HFFc6 (cell line): ENCODE results near the gene ADAM33. TPM values are rescaled to one million over a fixed set of nuclear protein-coding genes. Genes with fewer than 3 reads are reported as not detected.

Source experiments
- DNase-seq: peaks from one replicate; pipeline ENCODE4 v3.0.0-alpha.2; 2018
- H3K27ac Mint-ChIP-seq: 2 replicates; pipeline ENCODE4 v1.8.0; 2020; ENCODE audit warnings: mild to moderate bottlenecking, mixed read lengths
- H3K27me3 Mint-ChIP-seq: 2 replicates; pipeline ENCODE4 v1.8.0; 2021; ENCODE audit warnings: mild to moderate bottlenecking, moderate library complexity, mixed read lengths; ENCODE audit not compliant: insufficient read depth
- H3K36me3 Mint-ChIP-seq: 2 replicates; pipeline ENCODE4 v1.8.0; 2021; ENCODE audit warnings: low read depth, mixed read lengths
- H3K4me1 Mint-ChIP-seq: 2 replicates; pipeline ENCODE4 v1.8.0; 2020; ENCODE audit warnings: low read depth, mixed read lengths
- H3K4me3 Mint-ChIP-seq: 2 replicates; pipeline ENCODE4 v1.8.0; 2020; ENCODE audit warnings: mild to moderate bottlenecking, moderate library complexity, mixed read lengths
- H3K9me3 Mint-ChIP-seq: 2 replicates; pipeline ENCODE4 v1.8.0; 2020; ENCODE audit warnings: mild to moderate bottlenecking, mixed read lengths
- total RNA-seq, 6 experiments: library from RNA; stranded (reverse); fragmentation: NEBNext Ultra II Directional; extraction: Animal tissue kit (Norgen Biotek cat#: 25700); gene quantifications; 2 replicates in 1 of 6; 3 replicates in 5 of 6; pipeline ENCODE4 v1.2.3, GENCODE V29; 2021
- TF ChIP-seq, protein P1 (sequence below): fragments of 200-600 bp; sonication (generic); IDR thresholded peaks from 2 replicates; pipeline ENCODE4 v1.5.0; 2021; ENCODE audit warnings: antibody characterized with exemption, mild to moderate bottlenecking

Gene ADAM33
- total RNA-seq, 6 experiments from 2014 or later = 81.5 to 96.1 (median 87.6) TPM

DNA sequence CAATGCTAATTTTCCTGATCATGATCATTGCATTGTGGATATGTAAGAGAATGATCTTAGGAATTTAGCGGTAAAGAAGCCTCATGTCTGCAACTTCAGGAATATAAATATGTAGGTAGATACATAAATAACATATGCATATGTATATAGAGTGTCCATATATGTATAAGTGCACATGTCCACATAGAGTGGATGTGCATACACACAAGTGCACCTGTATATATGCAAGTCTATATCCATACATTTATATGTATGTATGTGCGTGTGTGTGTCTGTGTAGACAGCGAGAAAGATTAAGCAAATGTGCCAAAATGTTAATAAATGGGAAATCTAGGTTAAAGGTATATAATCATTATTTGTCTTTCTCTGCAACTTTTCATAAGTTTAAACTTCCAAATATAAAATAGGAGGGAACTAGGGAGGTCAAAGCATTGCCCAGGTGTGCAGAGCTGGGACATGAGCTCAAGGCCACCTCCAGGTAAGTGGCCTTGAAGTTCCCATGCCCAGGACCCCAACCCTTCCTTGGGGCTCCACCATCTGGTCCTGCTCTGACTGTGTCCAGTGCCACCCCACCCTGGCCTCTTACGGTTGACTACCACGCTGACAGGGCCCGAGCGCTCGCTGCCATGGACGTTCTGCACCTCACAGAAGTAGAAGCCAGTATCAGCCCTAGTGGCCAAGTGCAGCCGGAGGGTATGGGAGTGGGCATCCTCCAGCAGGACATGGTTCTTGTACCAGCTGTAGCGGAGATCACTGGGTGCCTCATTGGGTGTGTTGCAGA is 21.0 kb upstream of the ADAM33 start:
- Mint-ChIP-seq H3K27me3 (peaks cover 16% of the 10 kb centered on the region), H3K9me3 (no peaks in the 10 kb centered on the region), H3K4me1 (peaks cover 7% of the 10 kb centered on the region; the same call in 1 of the 2 replicates), H3K4me3 (no peak overlapping the region), H3K27ac (no peak overlapping the region), H3K36me3 (no peaks in the 10 kb centered on the region)
- TF ChIP-seq, protein P1, sequence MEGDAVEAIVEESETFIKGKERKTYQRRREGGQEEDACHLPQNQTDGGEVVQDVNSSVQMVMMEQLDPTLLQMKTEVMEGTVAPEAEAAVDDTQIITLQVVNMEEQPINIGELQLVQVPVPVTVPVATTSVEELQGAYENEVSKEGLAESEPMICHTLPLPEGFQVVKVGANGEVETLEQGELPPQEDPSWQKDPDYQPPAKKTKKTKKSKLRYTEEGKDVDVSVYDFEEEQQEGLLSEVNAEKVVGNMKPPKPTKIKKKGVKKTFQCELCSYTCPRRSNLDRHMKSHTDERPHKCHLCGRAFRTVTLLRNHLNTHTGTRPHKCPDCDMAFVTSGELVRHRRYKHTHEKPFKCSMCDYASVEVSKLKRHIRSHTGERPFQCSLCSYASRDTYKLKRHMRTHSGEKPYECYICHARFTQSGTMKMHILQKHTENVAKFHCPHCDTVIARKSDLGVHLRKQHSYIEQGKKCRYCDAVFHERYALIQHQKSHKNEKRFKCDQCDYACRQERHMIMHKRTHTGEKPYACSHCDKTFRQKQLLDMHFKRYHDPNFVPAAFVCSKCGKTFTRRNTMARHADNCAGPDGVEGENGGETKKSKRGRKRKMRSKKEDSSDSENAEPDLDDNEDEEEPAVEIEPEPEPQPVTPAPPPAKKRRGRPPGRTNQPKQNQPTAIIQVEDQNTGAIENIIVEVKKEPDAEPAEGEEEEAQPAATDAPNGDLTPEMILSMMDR = no peak
- DNase-seq = no peak

DNA sequence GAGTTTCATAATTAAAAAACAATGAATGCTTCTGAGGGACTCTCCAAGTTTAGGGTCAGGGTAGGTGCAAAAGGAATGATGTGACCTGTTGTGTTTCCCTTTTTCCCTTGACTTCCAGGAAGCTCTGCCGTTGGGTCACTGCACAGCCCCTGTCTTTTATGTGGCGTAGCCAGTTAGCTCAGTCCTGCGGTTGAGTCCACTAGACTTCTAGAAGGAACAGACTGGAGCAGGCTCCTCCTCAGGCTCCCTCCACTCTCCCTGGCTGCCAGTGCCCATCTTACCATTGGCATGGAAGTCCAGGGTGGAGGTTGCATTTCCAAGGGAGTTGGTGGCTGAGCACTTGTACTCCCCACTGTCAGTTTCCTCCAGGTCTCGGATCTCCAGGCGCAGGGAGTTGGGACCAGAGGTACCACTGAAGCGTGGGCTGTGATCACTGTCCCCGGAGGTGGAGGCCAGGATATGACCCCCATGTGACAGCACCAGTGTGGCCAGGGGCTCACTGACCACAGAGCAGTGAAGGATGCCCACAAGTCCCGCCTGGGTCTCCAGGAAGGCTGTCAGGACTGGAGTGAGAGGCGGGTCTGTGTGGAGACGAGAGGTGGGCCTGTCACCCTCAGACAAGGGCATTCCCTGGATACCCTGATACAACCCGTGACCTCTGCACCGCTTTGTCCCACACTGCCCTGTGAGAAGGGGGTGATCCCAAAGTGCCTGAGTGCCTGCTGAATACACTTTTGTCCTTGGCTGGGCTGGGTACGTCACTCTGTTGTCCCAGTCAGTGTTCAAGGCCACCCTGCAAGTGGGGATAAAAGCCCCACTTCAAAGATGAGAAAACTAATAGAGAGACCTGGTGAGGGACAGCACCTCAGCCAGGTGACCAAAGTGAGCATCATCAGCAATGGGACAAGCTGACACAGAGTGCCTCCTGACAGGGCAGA is 19.5 kb upstream of the ADAM33 start:
- TF ChIP-seq, protein P1 = no peak
- H3K4me1 Mint-ChIP-seq = no peaks in the 10 kb centered on the region

DNA sequence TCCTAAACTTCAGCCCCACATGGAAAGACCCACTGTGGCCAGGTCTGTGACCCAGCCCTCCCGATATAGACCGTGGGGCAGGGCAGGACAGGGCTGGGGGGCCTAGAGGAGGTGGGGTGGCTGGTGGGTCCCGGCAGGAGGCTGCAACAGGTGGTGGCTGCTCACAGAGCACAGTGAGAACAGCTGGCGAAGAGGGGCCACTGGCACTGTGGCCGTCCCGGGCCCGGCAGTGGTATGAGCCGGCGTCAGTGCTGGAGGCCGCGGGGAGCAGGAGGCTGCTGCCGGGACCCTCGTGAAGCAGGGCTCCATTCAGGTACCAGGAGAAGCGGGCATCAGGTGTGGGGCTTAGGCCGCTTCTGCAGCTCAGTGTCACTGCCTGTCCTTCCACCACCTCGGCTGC is 17.2 kb upstream of the ADAM33 start:
- Mint-ChIP-seq H3K36me3 (no peaks in the 10 kb centered on the region), H3K9me3 (no peaks in the 10 kb centered on the region), H3K27ac (no peak overlapping the region), H3K4me3 (no peak overlapping the region), H3K4me1 (no peaks in the 10 kb centered on the region), H3K27me3 (peaks cover 16% of the 10 kb centered on the region)
- TF ChIP-seq, protein P1 = no peak
- DNase-seq = no peak

More for the DNA sequence above, 19.5 kb upstream of the ADAM33 start:
- H3K36me3 Mint-ChIP-seq = no peaks in the 10 kb centered on the region
- DNase-seq = no peak
- no peaks in the 10 kb centered on the region for H3K9me3 Mint-ChIP-seq
- H3K27me3 Mint-ChIP-seq = peaks cover 20% of the 10 kb centered on the region
- no peak overlapping the region for H3K4me3 Mint-ChIP-seq
- H3K27ac Mint-ChIP-seq = no peak overlapping the region

DNA sequence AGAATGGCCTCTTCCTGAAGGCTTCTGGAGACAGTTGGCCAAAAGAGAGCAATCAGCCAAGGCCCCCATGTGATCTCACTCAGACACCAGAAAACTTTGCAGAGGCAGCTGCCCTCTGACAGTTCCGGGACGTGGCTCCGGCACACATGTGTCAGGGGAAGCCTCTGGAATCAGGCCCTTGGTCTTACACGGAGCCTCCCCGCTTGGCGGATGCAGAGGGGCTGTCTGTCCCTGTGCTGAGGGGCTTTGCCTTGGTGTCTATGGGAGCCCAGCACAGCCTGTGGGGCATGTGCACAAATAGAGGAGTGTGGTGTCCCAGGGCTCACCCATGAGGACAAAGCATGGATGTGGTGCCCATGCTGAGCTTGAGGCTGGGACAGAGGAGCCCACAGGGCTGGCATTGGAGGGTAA is 16.8 kb upstream of the ADAM33 start:
- no peak overlapping the region for H3K27ac Mint-ChIP-seq
- TF ChIP-seq, protein P1 = no peak
- no peaks in the 10 kb centered on the region for H3K4me1 Mint-ChIP-seq
- DNase-seq = no peak
- H3K4me3 Mint-ChIP-seq = no peak overlapping the region
- H3K27me3 Mint-ChIP-seq = peaks cover 12% of the 10 kb centered on the region
- no peaks in the 10 kb centered on the region for H3K36me3 Mint-ChIP-seq
- H3K9me3 Mint-ChIP-seq = no peaks in the 10 kb centered on the region

DNA sequence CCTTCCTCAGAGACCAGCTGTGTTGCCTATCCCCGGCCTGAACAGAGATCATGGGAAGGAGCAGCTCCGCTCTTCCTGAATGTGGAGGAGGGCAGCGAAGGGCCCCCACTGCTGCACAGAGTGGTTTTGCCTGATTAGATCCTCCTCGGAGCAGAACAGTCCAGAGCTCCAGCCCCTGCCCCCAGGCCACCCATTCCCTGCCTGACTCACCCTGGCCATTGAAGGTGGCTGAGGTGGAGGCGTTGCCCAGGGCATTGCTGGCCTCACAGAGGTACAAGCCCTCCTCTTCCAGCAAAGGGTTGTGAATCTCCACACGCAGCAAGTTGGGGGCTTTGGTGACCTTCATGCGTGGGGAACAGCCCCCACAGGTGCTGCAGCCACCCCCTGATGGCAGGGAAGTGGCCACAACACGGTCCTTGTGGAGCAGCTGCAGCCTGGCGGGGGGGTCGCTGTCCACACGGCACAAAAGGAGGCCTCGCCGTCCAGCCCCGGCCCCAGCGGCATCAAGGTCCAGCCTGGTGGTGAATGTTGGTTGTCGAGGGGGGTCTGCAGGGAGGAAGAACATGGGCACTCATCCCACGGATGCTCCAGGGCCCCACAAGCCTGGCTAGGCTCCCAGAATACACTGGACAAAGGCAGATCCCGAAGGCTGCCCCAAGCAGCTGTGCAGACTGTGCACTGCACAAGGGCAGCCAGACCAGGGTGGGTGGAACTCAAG is 15.9 kb upstream of the ADAM33 start:
- no peaks in the 10 kb centered on the region for H3K36me3 Mint-ChIP-seq
- no peak overlapping the region for H3K27ac Mint-ChIP-seq
- DNase-seq = no peak
- no peaks in the 10 kb centered on the region for H3K4me1 Mint-ChIP-seq
- H3K27me3 Mint-ChIP-seq = peaks cover 12% of the 10 kb centered on the region
- TF ChIP-seq, protein P1 = no peak
- no peak overlapping the region for H3K4me3 Mint-ChIP-seq
- no peaks in the 10 kb centered on the region for H3K9me3 Mint-ChIP-seq
